Liver (tissue), 9 donors: ENCODE data around the gene IL25. TPM values are rescaled to one million over a fixed set of nuclear protein-coding genes. Genes with fewer than 3 reads are reported as not detected.

ENCODE experiments used
- DNase-seq: peaks from one replicate; pipeline ENCODE4 v3.0.0-alpha.2; 2017; ENCODE audit warnings: low spot score
- H3K27ac ChIP-seq, 2 donors: one replicate each; pipeline ENCODE4 v1.7.0; 2013; ENCODE audit warnings: inconsistent platforms in 2 of 2, low read length in 2 of 2, control low read depth in 1 of 2, low read depth in 1 of 2, mild to moderate bottlenecking in 1 of 2
- H3K27me3 ChIP-seq, 4 donors: one replicate each; pipeline versions ENCODE4 v1.6.1 to v1.7.0; 2013; ENCODE audit warnings: low read length in 3 of 4, inconsistent platforms in 1 of 4, mild to moderate bottlenecking in 1 of 4, moderate library complexity in 1 of 4; ENCODE audit not compliant: control insufficient read depth in 4 of 4, insufficient read depth in 4 of 4
- H3K36me3 ChIP-seq, 4 donors: one replicate each; pipeline versions ENCODE4 v1.6.1 to v1.7.0; 2013; ENCODE audit warnings: low read length in 3 of 4, mild to moderate bottlenecking in 3 of 4, low read depth in 1 of 4, moderate library complexity in 1 of 4; ENCODE audit not compliant: control insufficient read depth in 4 of 4, insufficient read depth in 3 of 4
- H3K4me1 ChIP-seq, 4 donors: one replicate each; pipeline versions ENCODE4 v1.6.1 to v1.7.0; 2013; ENCODE audit warnings: low read length in 3 of 4, mild to moderate bottlenecking in 3 of 4, moderate library complexity in 1 of 4; ENCODE audit not compliant: control insufficient read depth in 4 of 4, insufficient read depth in 4 of 4
- H3K4me3 ChIP-seq, 3 donors: one replicate each; pipeline versions ENCODE4 v1.6.1 to v1.7.0; 2013; ENCODE audit warnings: low read length in 3 of 3, control low read depth in 1 of 3, low read depth in 1 of 3, mild to moderate bottlenecking in 1 of 3
- H3K9ac ChIP-seq, 2 donors: one replicate each; pipeline ENCODE4 v1.7.0; 2013; ENCODE audit warnings: low read length in 2 of 2, mild to moderate bottlenecking in 2 of 2, moderate library complexity in 2 of 2, control low read depth in 1 of 2, low read depth in 1 of 2
- H3K9me3 ChIP-seq, 4 donors: one replicate each; pipeline versions ENCODE4 v1.6.1 to v1.7.0; 2013; ENCODE audit warnings: low read length in 3 of 4; ENCODE audit not compliant: control insufficient read depth in 4 of 4
- EGR1 ChIP-seq, 2 donors: IDR thresholded peaks; 2 replicates each; pipeline ENCODE4 v1.6.1; 2016 to 2018; ENCODE audit warnings: antibody characterized with exemption in 2 of 2, low read depth in 2 of 2
- FOXA1 ChIP-seq: IDR thresholded peaks from 2 replicates; pipeline ENCODE4 v1.6.1; 2016; ENCODE audit warnings: antibody characterized with exemption
- FOXA2 ChIP-seq: IDR thresholded peaks from 2 replicates; pipeline ENCODE4 v1.6.1; 2016; ENCODE audit warnings: antibody characterized with exemption
- GABPA ChIP-seq, 2 donors: IDR thresholded peaks in 1 of 2; conservative IDR thresholded peaks in 1 of 2; 2 replicates each; pipeline ENCODE4 v1.6.1; 2016; ENCODE audit warnings: antibody characterized with exemption in 2 of 2, mild to moderate bottlenecking in 1 of 2, moderate library complexity in 1 of 2
- HNF4A ChIP-seq, 2 donors: conservative IDR thresholded peaks; 2 replicates each; pipeline ENCODE4 v1.6.1; 2016; ENCODE audit warnings: antibody characterized with exemption in 2 of 2, mild to moderate bottlenecking in 2 of 2
- HNF4G ChIP-seq: IDR thresholded peaks from 2 replicates; pipeline ENCODE4 v1.6.1; 2016; ENCODE audit warnings: antibody characterized with exemption
- JUND ChIP-seq, 2 donors: IDR thresholded peaks; 2 replicates each; pipeline ENCODE4 v1.6.1; 2016; ENCODE audit warnings: antibody characterized with exemption in 2 of 2
- NR2F2 ChIP-seq: IDR thresholded peaks from 2 replicates; pipeline ENCODE4 v1.6.1; 2016; ENCODE audit warnings: antibody characterized with exemption
- RAD21 ChIP-seq, 2 donors: IDR thresholded peaks; 2 replicates each; pipeline ENCODE4 v1.6.1; 2016; ENCODE audit warnings: antibody characterized with exemption in 2 of 2, mild to moderate bottlenecking in 2 of 2
- RXRA ChIP-seq, 2 donors: IDR thresholded peaks; 2 replicates each; pipeline ENCODE4 v1.6.1; 2017 to 2018; ENCODE audit warnings: antibody characterized with exemption in 2 of 2, mild to moderate bottlenecking in 1 of 2
- SP1 ChIP-seq: IDR thresholded peaks from 2 replicates; pipeline ENCODE4 v1.6.1; 2018; ENCODE audit warnings: antibody characterized with exemption, mild to moderate bottlenecking
- TAF1 ChIP-seq: conservative IDR thresholded peaks from 2 replicates; pipeline ENCODE4 v1.6.1; 2016; ENCODE audit warnings: antibody characterized with exemption, mild to moderate bottlenecking
- YY1 ChIP-seq: IDR thresholded peaks from 2 replicates; pipeline ENCODE4 v1.6.1; 2016; ENCODE audit warnings: antibody characterized with exemption, mild to moderate bottlenecking
- WGBS: extraction: QIAGEN DNeasy Blood & Tissue Kit; methylation state at CpG from one replicate; pipeline ENCODE4 v1.1.7; 2013; 5-methylcytosine and 5-hydroxymethylcytosine counted together
- polyA plus RNA-seq, 2 donors: library from polyadenylated mRNA; stranded (reverse) in 1 of 2; unstranded in 1 of 2; fragments of 200-250 nt in 1 of 2; fragments of >200 nt in 1 of 2; fragmentation: Nextera tagmentation in 1 of 2; extraction: Ambion mirVana in 1 of 2; gene quantifications; one replicate each; pipeline versions ENCODE4 v1.2.1 to v1.2.3, GENCODE V29; 2013 to 2015
- total RNA-seq, 2 donors: library from RNA; depleted of rRNA; stranded (reverse); fragments of >200 nt; gene quantifications; one replicate each; pipeline ENCODE4 v1.2.3, GENCODE V29; 2014
- TF ChIP-seq, protein P1 (sequence below): IDR thresholded peaks from 2 replicates; pipeline ENCODE4 v1.6.1; 2016; ENCODE audit warnings: antibody characterized with exemption, mild to moderate bottlenecking
- TF ChIP-seq, protein P2 (sequence below): IDR thresholded peaks from 2 replicates; pipeline ENCODE4 v1.6.1; 2016; ENCODE audit warnings: antibody characterized with exemption
- TF ChIP-seq, protein P3 (sequence below): IDR thresholded peaks from 2 replicates; pipeline ENCODE4 v1.6.1; 2016; ENCODE audit warnings: antibody characterized with exemption
- TF ChIP-seq, protein P4 (sequence below): IDR thresholded peaks from 2 replicates; pipeline ENCODE4 v1.6.1; 2016; ENCODE audit warnings: antibody characterized with exemption
- TF ChIP-seq, protein P5 (sequence below): fragments of 150-350 bp; IDR thresholded peaks from 2 replicates; pipeline ENCODE4 v1.5.1; 2017; ENCODE audit warnings: improper control_type of control experiment, low read depth, low read length; ENCODE audit not compliant: missing input control
- donor health status: healthy.
- donor health status: healthy.
- donor health status: healthy.
- donor health status: healthy.
- donor health status: healthy.

IL25 gene
- total and polyA plus RNA-seq, 4 donors = not detected

DNA sequence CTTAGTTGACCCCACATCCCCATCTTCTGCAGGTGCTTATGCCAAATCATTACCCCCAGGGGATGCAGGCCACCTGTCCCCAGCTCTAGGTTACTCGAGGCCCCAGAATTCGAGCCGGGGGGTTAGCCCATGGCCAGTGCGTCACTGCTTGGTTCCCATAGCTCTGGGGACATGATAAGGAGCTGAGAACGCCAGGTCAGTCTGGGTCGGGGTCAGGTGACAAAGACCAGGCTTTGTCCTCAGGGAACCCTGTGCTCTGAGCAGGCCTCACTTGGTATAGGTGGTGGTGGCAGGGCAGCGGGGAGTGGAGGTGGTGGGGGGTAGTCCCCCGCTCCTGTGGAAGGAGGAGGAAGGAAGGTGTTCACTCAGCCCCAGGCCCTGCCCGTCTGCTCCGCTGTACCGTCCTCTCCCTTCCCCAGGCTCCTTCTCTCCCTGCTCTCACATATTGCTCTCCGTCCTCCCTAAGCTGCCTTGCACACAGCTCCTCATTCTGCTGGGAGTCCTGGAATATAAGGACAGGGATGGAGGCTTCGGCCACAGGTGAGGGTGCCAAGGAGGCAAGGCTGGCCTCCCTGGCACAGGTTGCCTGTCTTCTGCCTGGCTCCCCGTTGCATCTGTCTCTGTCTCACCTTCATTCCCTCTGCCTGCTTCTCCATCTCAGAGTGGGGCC is 37.5 kb downstream of the IL25 start:
- no peaks in the 10 kb centered on the region for H3K9me3 ChIP-seq
- H3K4me1 ChIP-seq = no peaks in the 10 kb centered on the region
- H3K4me3 ChIP-seq = no peak overlapping the region
- 76% methylated on average over 14 of the region's 14 CpGs for WGBS
- no peak overlapping the region for H3K27ac ChIP-seq
- H3K27me3 ChIP-seq = peaks cover 0 to 7% (median 5%) of the 10 kb centered on the region in 4 donors
- DNase-seq = no peak
- TF ChIP-seq RXRA (IDR thresholded peaks at IDR 0.05) = no peak
- no peak for TF ChIP-seq FOXA2
- TF ChIP-seq FOXA1 = no peak
- H3K36me3 ChIP-seq = no peaks in the 10 kb centered on the region
- no peak overlapping the region for H3K9ac ChIP-seq

DNA sequence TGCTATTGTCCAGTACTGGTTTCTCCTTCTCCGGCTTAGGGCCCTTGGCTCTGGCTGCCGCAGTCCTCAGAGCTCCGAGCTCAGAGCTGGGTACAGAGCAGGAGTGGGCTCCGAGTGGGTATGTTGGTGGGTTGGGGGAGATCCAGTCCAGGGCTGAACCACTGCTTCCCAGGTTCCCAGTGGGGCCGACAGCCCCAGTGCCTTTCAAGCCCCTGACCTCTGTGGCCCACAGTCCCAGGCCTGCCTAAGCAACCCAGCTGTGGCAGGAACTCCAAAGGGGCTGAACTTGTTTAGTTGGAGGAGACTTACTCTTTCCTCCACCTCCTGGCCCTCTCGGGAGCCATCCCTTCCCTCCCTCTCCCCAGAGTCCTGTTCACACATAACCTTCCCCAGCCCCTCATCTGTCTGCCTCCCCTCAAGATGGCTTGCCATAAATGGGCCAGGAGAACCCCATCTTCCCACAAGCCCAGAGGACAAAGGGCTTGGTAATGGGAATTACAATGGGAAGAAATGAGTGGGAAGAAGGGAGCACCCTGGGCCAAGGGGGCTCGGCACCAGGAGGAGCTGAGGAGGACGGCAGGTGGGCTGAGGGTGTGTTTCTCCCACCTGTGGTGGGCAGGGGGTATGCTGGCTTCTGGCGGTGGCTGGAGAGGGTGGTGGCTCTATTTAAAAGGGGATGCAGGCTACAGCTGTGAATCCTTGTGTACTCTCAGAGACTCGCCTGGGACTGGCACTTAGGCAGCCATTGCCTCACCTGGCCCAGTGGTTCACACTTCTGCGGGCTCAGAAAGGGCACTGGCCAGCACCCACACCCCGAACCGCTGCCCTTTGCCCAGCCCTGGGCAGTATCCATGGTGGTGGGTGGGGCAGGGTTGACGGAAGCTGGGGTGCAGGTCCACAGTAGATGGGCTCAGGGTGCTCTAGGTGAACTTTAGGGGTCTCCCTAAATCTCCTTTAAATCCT is 39.2 kb downstream of the IL25 start:
- no peak overlapping the region for H3K27ac ChIP-seq
- no peaks in the 10 kb centered on the region for H3K36me3 ChIP-seq
- TF ChIP-seq RXRA (IDR thresholded peaks at IDR 0.05) = no peak
- TF ChIP-seq, protein P1, sequence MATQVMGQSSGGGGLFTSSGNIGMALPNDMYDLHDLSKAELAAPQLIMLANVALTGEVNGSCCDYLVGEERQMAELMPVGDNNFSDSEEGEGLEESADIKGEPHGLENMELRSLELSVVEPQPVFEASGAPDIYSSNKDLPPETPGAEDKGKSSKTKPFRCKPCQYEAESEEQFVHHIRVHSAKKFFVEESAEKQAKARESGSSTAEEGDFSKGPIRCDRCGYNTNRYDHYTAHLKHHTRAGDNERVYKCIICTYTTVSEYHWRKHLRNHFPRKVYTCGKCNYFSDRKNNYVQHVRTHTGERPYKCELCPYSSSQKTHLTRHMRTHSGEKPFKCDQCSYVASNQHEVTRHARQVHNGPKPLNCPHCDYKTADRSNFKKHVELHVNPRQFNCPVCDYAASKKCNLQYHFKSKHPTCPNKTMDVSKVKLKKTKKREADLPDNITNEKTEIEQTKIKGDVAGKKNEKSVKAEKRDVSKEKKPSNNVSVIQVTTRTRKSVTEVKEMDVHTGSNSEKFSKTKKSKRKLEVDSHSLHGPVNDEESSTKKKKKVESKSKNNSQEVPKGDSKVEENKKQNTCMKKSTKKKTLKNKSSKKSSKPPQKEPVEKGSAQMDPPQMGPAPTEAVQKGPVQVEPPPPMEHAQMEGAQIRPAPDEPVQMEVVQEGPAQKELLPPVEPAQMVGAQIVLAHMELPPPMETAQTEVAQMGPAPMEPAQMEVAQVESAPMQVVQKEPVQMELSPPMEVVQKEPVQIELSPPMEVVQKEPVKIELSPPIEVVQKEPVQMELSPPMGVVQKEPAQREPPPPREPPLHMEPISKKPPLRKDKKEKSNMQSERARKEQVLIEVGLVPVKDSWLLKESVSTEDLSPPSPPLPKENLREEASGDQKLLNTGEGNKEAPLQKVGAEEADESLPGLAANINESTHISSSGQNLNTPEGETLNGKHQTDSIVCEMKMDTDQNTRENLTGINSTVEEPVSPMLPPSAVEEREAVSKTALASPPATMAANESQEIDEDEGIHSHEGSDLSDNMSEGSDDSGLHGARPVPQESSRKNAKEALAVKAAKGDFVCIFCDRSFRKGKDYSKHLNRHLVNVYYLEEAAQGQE = no peak
- TF ChIP-seq, protein P2, sequence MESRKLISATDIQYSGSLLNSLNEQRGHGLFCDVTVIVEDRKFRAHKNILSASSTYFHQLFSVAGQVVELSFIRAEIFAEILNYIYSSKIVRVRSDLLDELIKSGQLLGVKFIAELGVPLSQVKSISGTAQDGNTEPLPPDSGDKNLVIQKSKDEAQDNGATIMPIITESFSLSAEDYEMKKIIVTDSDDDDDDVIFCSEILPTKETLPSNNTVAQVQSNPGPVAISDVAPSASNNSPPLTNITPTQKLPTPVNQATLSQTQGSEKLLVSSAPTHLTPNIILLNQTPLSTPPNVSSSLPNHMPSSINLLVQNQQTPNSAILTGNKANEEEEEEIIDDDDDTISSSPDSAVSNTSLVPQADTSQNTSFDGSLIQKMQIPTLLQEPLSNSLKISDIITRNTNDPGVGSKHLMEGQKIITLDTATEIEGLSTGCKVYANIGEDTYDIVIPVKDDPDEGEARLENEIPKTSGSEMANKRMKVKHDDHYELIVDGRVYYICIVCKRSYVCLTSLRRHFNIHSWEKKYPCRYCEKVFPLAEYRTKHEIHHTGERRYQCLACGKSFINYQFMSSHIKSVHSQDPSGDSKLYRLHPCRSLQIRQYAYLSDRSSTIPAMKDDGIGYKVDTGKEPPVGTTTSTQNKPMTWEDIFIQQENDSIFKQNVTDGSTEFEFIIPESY = no peak
- TF ChIP-seq, protein P3, sequence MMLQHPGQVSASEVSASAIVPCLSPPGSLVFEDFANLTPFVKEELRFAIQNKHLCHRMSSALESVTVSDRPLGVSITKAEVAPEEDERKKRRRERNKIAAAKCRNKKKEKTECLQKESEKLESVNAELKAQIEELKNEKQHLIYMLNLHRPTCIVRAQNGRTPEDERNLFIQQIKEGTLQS = no peak
- TF ChIP-seq FOXA2 = no peak
- TF ChIP-seq EGR1 (IDR thresholded peaks at IDR 0.05; ENCODE audit: low read depth in 2 of 2) = no peak
- no peak for TF ChIP-seq RAD21 (IDR thresholded peaks at IDR 0.05)
- no peak for TF ChIP-seq YY1
- TF ChIP-seq FOXA1 = no peak
- no peak for TF ChIP-seq NR2F2
- no peak for TF ChIP-seq HNF4G
- no peak for TF ChIP-seq GABPA (IDR thresholded peaks at IDR 0.05 in 1 of 2, conservative IDR thresholded peaks at IDR 0.05 in 1 of 2)
- TF ChIP-seq JUND (IDR thresholded peaks at IDR 0.05) = no peak
- TF ChIP-seq TAF1 = no peak
- TF ChIP-seq SP1 = no peak
- TF ChIP-seq, protein P4, sequence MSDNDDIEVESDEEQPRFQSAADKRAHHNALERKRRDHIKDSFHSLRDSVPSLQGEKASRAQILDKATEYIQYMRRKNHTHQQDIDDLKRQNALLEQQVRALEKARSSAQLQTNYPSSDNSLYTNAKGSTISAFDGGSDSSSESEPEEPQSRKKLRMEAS = no peak
- TF ChIP-seq HNF4A (conservative IDR thresholded peaks at IDR 0.05) = no peak
- TF ChIP-seq, protein P5, sequence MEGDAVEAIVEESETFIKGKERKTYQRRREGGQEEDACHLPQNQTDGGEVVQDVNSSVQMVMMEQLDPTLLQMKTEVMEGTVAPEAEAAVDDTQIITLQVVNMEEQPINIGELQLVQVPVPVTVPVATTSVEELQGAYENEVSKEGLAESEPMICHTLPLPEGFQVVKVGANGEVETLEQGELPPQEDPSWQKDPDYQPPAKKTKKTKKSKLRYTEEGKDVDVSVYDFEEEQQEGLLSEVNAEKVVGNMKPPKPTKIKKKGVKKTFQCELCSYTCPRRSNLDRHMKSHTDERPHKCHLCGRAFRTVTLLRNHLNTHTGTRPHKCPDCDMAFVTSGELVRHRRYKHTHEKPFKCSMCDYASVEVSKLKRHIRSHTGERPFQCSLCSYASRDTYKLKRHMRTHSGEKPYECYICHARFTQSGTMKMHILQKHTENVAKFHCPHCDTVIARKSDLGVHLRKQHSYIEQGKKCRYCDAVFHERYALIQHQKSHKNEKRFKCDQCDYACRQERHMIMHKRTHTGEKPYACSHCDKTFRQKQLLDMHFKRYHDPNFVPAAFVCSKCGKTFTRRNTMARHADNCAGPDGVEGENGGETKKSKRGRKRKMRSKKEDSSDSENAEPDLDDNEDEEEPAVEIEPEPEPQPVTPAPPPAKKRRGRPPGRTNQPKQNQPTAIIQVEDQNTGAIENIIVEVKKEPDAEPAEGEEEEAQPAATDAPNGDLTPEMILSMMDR = no peak
- H3K9me3 ChIP-seq = no peaks in the 10 kb centered on the region
- no peaks in the 10 kb centered on the region for H3K4me1 ChIP-seq
- H3K27me3 ChIP-seq = peaks cover 0 to 5% (median 2%) of the 10 kb centered on the region in 4 donors
- no peak overlapping the region for H3K9ac ChIP-seq
- no peak overlapping the region for H3K4me3 ChIP-seq
- 80% methylated on average over 14 of the region's 14 CpGs for whole genome bisulfite sequencing
- no peak for DNase-seq
